Left forelimb (tissue), 1 donor: ENCODE data around the gene SPATA18.
"Not testable (repeated sequence)": the region's sequence is repeated elsewhere in the genome, so short reads cannot be mapped to it uniquely, and the experiment has no call there.

Source experiments
- DNase-seq: peaks from one replicate; pipeline ENCODE4 v3.0.0-alpha.2; 2018; ENCODE audit warnings: low spot score

SPATA18 gene

GRCh38 chr4:52106660-52107059 lies 55.6 kb downstream of the SPATA18 start:
- no peak for DNase-seq

DNA sequence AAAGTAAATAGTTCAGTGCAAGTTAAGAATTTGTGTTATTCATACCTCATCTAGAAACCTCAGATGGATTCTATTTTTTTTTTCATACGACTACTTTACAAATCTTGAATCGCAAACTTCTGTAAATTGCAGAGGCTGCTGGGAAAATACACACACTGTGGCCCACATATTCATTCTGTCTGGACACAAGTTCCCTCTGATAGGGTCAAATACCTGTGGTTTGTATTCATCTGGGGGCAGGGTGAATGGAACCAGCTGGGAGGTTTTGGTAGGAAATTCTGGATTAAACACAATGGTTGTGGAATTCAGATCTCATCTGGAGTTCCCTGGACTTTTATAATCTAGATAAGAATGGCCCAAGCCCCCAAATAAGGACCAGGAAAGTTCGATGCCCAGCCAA lies 56.2 kb downstream of the SPATA18 start:
- DNase-seq = no peak

- no peak for DNase-seq
Measured at GRCh38 chr4:52107745-52108144, 56.6 kb downstream of the SPATA18 start.

DNA sequence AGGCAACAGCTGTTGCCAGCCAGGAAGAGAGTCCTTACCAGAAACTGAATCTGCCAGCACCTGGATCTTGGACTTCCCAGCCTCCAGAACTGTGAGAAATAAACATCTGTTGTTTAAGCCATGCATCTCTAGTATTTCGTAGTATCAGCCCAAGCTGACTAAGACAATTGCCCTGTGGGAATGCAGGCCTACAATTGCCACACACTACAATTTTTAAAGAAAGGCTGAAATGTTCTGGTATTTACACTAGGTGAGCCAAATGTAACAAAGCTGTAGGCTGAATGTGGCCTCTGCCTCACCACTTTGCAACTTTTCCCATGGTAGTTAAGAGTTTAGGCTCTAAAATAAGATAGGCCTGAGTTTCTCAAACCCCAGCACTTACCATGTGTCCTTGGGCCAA lies 59.1 kb downstream of the SPATA18 start:
- DNase-seq = no peak

DNA sequence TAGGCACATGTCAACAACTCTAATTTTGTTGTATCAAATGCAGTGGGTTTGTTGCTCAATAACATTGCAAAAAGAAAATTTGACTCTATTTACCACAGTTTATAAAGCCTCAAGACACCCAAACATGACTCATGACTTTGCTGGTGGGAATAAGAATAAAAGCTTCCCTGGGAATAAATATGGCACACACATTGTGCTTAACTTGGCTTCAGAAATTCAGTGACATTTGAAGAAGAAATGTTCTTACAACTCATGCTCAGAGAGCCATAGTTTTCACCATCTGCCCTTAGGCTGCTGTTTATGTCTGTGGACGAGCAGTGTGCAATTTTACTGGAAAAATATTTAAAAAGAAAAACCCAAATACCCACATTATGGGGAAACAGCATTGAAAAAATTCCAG lies 60.9 kb downstream of the SPATA18 start:
- no peak for DNase-seq

GRCh38 chr4:52112411-52112810 lies 61.3 kb downstream of the SPATA18 start:
- DNase-seq = no peak

DNA sequence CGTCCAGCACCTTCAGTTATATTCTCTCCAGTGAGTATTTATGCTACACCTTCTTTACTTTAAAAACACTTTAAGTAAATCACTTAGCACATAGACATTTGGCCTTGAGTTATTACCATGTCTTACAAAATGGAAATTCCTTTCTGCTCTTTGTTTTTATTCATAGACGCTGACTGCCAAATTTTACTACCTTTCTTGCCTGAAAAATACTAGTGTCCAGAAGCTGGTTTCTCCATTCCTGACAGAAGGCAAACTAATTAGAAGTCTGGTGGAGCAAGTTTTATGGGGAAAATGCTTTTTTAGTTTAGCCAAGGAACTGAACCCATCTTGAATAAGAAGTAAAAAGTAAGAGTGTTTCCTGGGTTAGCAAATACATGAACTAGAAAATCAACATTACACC lies 65.5 kb downstream of the SPATA18 start:
- DNase-seq = no peak

GRCh38 chr4:52126226-52126625 lies 75.1 kb downstream of the SPATA18 start:
- DNase-seq = no peak

DNA sequence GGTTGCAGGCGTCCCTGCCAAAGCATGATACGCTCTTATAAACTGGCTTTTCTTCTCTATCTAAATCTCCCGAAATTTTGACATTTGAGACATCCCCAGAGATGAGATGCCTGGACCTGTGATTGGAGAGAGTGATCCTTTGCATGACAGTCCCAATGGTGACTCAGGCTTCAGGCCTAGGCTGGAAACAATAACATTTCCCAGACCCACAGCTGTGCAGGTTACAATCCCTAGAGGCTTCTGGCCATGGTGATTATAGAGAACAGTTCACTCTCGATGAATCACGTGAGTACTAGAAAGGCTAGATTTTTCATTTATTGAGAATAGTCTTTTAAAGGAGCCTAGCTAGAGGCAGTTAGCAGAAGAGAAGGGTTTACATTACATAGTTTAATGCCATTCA lies 75.9 kb downstream of the SPATA18 start:
- no peak for DNase-seq

GRCh38 chr4:52135171-52135570 lies 84.1 kb downstream of the SPATA18 start:
- DNase-seq = no peak

GRCh38 chr4:52137152-52137551 lies 86.0 kb downstream of the SPATA18 start:
- DNase-seq = not testable (repeated sequence)

- DNase-seq = no peak
Measured at GRCh38 chr4:52142816-52143215, 91.7 kb downstream of the SPATA18 start.

DNA sequence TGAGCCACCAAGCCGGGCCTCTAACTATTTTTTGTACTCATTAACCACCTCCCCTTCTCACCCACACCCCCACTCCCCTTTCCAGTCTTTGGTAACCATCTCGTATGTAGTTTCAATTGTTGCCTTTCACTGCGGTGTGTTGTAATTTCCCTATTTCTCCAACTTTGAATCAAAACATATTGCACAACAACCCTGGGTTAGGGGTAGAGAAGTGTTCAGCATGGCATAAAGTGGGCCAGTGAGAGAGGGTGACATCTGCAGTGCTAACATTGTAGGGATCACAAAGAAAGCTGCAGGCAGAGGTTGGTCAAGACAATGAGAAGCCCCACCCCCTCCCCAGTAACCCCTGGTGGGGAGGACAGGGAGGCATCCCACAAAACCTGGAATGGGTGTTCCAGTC lies 92.7 kb downstream of the SPATA18 start:
- DNase-seq = no peak

DNA sequence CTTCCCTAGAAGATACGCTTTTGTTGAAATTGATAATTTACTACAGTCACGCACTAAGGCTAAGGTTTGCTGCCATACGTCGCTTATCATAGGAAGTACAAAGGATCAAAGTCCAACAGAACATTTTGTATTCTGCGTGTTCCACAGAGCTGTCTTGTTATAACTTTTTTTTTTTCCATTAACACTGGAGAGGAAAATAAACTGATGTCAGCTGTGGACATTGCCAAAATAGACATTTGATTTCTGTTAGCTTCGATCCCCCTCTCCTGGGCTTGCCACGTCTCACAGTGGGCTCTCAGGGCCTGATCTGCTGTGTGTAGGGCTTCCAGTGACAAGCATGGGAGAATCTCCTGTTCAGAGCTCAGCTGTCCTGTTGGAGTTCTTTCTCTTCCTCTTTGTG lies 93.3 kb downstream of the SPATA18 start:
- DNase-seq = no peak
